DMS153 treated with DMSO at 0.1 percent for 48 hours (cell line): ENCODE results near the gene ALG14.
"Not testable (repeated sequence)": the region's sequence is repeated elsewhere in the genome, so short reads cannot be mapped to it uniquely, and the experiment has no call there.

ENCODE experiments used
- DNase-seq: peaks from one replicate; lab custom pipeline; 2025; ENCODE audit not compliant: unreplicated experiment; lab: John Stamatoyannopoulos, UW

The ALG14 gene

DNA sequence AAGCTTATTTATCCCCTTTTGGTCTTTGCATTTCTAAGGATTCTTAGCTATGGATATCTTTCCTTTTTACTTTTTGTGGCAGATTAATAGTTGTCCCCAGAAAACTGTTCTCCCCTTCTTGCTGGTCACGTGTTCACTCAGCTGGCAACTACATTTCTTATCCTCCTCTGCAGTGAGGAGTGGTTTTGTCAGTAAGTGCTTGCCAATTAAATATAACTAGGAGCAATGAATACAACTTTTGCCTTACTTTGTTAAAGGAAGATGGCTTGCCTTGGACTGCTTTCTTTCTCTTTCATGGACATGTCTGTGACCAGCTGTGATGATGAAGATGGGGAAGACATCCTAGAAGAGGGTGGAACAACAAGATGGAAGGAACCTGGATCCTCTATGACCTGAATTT, 15.6 kb upstream of the ALG14 start:
- no peak for DNase-seq

DNA sequence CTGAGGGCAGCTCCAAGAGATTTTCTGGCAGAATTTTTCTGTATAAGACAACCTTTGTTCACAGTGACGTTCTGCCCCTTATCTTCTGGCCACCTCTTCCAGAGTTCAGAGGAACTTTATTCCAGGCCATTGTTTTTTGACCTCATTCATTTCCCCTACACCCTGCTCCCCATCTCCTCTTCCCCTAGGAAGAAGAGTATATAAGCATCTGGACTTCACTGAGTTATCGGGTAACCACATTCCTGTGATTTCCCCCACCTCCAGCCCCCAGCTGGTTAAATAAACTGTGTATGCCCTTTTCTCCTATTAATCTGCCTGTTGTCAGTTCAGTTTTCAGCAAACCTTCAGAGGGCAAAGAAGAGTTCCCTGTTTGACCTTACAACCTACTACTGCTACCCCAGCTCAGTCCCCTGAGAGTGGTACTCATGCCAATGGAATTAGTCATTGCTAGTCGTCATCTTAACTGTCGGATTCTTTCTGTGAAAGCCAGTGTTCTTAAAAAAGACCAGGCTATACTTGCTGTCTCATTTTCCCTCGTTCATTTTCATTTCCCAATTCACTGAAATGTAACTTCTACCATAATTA, 14.3 kb upstream of the ALG14 start:
- no peak for DNase-seq

DNA sequence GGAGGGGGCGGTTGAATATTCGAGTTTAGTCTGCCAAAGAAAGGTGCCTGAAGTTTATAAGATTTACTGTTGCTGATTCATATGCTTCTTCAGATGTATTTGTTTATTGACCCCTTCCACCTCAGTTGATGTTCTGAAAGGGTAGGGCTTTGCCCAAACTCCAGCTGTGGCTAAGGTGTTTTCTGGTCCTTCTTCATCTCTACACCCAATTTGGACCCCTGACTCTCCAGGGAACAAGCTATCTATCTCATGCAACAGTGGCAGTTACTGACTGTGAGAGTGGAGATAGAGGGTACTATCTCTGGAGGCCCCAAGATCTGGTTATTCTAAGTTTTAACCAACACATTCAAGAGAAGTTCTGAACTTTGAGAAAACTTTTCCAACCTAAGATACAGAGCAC, 12.6 kb upstream of the ALG14 start:
- DNase-seq = no peak

DNA sequence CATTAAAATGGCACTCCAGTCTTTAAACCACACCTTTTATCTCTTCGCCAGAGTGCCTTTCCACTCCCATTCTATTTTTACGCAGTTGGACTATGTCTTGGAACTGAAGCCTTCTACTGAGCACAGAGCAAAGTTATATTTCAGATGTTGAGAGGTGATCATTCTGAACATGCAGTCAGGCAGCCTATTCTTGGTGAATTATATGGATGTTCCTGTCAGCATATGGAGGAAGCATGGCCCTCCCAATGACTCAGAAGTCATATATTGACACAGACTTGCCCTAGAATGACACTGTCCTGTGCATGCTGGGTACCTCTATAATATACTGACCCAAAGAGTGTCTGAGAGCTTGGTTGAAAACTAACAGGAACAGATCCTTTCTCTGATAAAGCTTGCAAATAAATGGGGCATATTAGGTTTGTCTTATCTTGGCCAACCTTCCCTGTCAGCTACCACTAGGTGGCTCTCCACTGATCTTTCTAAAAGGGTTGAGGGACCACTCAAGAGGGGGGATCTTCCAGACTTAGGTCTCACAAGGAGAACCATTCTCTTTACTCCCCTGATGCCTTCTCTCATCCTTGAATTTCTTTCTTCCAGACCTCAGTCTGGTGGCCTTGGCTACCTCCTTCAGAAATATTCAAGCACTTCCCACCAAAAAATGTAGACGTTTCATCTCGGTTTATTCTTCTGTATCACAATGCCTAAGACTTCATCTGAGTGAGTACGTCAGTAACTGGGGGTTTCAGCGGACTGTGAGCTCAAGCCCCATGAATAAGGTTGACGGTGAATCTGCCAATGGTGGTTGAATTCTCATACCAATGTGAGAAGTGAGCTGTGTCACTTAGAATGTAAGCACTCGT, 11.8 kb upstream of the ALG14 start:
- peak; percentile 52 for DNase-seq

DNA sequence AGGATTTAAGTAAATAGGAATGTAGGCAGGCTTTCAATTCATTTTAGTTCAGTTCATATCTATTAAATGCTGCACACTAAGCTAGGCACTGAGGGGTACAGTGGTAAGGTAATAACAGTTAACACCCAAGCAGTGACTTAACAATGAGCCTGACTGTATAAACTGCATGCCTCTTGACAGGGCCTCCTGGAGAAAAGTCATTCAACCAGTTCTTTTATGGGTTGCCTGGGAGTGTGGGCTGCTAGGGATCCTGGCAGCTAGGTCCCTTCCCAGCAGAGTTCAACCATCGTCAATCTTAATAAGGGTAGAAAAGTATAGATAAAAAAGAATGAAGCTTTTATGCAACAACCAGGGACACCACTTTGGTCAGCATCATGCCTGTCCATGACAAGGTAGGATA, 8.1 kb upstream of the ALG14 start:
- DNase-seq = no peak

DNA sequence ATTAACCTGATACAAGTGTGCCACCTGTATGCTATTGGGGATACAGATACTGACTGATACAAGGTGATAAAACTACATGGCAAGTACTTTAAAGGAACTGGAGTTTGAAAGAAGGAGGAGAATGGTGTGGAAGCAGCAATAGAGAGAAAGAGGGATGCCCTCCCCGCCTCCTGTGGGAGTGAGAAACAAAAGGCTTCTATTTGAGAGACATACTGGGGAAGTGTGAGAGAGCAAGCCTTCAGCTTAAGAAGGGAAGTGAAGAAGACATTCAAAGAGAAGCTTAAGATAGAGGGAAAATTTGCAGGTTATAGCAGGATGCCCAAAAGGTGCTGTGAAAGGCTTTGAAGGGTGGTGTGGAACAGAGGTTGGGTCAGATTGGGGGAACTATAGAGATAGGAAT, 7.7 kb upstream of the ALG14 start:
- DNase-seq = no peak

DNA sequence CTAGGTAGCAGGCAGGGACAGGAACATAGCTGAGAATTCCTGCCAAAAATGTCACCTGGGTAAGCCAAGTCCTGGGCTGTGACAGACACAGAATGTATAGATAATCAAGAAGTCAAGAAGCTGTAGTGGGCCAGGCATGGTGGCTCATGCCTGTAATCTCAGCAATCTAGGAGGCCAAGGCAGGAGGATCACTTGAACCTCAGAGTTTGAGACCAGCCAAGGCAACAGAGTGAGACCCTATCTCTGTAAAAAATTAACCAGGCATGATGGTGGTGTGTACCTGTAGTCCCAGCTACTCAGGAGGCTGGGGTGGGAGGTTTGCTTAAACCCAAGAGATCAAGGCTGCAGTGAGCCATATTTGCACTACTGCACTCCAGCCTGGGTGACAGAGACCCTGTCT, 3.3 kb upstream of the ALG14 start:
- no peak for DNase-seq

DNA sequence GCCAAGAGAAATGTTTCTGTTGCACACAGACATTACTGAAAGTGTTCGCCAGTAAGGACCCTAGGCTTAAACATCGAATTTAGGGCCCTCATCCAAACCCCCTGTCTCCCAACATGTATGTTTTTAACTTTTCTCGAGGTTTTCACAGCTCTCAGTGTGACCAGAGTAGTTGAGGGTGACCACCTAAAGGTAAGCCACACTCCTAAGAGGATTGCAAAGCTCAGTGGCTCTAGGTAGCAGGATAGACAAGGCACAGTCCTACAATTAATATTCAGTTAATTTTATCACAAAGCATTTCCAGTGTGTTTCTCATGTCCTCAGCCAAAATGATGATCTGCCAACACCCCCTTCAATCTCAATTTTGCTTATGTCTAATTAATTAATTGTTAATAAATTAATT, 695 bp upstream of the ALG14 start:
- DNase-seq = no peak

DNA sequence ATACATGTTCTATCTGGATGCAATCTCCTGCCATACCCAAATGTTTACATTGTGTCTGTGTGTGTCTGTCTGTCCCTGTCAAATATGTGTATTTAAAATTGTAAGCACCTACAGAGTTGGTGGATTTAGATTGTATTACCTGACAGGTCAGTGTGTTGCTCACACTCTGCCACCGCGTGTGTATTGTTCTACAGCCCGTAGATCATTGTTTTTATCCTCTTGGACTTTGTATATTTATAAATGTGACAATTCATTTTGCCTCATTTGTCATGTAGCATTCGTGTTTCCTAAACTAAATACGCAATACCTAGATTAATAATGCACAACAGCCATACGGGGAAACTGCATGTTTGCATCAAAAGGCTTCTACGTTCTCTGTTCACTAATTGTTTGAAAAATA, 634 bp downstream of the ALG14 start:
- DNase-seq = no peak

DNA sequence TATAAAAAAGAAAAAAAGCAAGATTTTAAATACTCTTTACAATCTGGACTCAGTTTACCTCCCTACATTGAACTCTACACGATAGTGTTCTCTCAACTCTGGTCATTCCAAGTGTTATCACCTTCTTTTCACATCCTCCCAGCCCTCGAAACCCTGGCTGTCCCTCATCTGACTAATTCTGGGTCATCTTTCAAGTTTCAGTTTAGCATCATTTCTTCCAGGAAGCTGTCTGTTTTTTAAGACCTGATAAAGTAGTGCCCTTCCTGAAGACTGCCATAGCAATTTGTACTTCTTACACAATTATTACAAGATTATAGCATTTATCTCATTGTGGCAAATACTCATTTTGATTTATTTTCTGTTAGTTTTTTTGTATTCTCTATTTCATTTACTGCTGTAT, 1.2 kb downstream of the ALG14 start:
- no peak for DNase-seq

DNA sequence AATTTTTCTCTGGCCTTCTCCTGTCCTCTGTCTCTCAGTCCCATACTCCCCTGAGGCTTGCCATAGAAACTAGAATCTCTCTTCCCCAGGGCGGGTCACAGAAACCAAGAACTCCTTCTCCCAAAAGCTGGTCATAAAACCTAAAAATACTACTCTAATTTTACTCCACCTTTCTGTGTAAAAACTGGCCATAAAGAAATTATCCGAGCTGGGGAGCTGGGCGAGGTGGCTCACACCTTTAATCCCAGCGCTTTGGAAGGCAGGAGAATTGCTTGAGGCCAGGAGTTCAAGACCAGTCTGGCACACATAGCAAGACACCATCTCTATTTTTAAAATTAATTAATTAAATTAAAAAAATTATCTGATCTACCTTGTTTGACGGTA, 3.0 kb downstream of the ALG14 start:
- DNase-seq = no peak

DNA sequence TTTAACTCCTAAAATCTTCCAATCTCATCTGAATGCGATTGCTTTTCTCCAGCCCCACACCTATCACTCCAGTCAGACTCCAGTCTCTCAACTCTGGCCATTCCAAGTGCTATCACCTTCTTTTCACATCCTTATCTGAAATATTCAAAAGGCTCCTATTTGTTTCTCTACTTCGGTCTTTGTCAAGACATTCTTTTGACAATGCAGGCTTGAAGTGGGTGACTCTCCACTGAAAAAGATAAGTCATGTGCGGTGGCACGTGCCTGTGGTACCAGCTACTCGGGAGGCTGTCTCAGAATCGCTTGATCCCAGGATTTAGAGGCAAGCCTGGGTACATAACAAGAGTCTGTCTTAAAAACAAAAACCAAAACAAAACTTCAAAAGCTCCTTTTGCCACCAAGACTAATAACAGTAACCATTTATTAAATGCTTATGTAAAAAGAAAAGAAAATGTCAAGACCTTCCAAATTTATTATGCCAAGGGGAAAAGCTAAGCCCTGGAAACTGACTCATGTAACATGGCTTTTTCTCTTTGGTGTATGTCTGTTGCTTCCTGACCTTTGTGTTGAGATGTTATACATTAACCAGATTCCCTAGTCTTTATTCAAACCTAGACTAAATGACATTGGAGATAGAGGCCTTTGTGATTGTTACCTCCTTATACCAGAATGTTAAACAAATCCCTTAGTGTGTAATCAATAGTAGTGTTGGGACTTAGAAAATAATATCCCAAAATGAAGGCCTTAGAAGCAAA, 3.6 kb downstream of the ALG14 start:
- DNase-seq = no peak

DNA sequence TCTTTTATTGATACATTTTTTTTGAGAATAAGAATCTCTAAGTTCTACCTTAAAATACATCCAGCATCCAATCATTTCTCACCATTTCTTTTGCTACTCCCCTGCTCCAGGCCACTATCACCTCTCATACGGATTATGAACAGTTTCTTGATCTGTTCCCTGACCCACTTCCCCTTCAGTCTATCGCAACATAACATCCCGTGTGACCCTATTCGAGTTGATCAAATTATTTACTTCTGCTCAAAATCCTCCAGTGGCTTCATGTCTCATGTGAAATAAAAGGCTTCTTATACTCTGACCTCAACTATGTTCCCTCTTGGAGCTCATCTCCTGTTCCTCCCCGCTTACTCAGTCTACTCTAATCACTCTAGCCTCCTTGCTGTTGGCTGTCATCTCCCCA, 5.2 kb downstream of the ALG14 start:
- no peak for DNase-seq

DNA sequence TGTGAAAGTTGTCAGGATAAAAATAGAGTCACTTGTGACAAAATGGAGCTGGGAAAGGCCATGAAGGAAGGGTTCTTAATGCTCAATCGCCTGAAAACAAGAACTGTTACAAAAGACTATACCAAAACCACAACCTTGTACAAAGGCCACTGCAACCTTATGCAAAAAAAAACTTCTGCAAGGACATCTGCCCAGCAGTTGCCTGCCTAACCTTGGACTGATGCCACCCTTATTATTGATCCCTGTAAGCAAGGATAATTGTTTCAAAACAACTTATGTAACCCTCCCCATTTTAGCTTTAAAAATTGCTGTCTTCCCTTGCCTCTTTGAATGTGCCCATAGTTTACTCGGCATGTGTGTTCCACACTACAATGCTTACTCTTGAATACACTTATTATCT, 5.7 kb downstream of the ALG14 start:
- no peak for DNase-seq

DNA sequence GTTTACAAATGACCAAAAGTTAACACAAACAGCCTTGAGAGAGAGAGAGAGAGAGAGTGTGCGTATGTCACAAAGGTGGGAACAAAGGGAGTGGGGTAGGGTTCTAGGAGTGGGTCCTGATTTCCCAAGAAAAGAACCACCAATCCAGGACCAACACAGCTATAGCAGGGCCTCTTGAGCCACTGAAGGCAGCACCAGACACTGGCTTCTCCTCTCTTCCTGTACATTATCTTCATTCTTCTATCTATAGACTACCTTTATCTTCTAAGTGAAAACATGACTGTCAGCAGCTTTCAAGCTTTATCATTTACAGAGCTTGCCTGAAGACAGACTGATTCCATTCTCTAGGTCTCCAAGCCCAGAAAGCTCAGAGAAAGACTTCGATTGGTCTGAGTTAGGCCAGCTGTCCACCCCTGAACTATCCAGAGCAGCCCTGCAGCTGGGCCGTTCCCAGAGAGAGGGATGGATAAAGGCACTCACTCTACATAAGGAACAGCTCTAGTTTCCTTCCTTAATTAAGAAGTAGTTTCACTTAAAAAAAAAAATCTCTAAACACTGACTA, 11.2 kb downstream of the ALG14 start:
- DNase-seq = no peak

DNA sequence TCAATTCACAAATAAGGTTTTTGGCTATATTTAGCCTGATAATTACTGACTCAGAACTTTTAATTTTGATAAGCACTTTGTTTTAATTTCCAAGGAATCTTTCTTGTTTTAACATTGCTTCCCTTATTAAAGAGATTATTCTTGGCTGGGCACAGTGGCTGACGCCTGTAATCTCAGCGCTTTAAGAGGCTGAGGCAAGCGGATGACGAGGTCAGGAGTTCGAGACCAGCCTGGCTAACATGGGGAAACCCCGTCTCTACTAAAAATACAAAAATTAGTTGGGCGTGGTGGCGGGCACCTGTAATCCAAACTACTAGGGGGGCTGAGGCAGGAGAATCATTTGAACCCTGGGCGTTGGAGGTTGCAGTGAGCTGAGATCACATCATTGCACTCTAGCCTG, 13.8 kb downstream of the ALG14 start:
- DNase-seq = no peak

DNA sequence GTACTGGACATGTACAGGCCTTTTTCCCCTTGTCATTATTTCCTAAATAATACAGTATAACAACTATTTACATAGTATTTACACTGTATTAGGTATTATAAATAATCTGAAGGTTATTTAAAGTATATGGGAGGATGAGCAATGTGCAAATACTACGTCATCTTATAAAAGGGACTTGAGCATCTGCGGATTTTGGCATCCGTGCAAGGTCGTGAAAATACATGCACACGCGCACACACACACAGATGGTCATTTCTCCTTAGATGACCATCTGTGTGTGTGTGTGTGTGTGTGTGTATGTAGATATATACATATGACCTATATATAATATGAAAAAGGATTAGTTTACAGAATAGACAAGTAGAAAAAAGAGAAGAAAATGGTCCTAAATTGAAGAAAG, 15.4 kb downstream of the ALG14 start:
- no peak for DNase-seq

DNA sequence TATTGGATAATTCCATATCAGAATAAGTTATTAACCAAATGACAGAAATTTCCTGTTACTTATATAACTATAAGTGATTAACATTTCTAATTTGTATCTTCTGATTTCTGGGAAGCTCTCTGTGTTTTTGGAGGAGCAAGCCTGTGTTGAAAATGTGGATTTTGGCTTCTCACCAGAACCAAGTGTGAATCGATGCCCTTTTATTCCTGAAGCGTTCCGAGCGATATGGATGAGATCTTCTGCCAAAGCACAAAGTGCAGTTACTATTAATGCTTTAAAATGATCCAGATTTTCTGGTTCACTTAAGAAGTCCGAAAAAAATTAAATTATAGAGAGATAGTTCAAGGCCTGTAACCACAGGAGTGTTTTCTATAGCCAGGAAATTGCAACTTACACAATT, 22.8 kb downstream of the ALG14 start:
- DNase-seq = no peak

DNA sequence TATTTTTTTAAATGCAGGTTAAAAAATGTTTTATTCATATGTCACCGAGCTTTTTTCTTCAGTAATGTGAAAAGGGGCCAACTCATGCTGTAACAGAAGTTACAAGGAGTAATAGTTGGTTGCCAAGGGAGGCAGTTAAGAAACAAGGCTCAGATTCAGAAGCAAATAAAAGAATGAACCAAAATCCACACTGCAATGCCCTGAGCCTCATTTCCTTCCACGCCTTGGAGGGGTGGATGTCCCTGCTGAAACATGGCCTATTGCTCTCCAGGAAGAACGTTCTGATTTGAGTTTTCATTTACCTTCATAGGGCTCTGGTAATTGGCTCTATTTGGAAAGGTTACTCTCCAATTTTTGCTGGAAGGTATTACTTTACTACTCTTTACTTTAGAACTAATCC, 24.4 kb downstream of the ALG14 start:
- no peak for DNase-seq

DNA sequence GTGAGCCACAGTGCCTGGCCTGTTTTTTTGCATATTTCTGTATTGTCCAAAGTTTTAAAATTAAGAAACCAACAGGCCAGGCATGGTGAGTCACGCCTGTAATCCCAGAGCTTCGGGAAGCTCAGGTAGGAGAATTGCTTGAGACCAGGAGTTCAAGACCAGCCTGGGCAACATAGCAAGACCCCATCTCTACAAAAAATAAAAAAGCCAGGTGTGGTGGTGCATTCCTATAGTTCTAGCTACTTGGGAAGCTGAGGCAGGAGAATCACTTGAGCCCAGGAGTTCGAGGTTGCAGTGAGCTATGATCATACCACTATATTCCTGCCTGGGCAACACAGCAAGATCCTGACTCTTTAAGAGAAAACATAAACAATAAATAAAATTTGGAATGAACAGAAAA, 25.1 kb downstream of the ALG14 start:
- not testable (repeated sequence) for DNase-seq

DNA sequence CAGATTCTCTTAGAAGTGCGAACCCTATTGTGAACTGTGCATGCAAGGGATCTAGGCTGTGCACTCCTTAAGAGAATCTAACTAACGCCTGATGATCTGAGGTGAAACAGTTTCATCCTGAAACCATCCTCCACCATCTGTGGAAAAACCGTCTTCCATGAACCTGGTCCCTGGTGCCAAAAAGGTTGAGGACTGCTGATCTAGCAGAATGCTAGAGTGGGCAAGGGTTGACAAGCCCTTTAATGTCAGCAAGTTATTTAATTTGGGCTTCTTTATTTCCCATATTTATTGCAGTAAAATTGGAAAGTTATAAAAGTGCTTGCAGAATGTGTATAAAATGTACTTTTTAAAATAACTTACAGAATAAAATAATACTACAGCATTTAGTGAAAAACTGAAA, 26.4 kb downstream of the ALG14 start:
- DNase-seq = no peak
